GM12875 (cell line): ENCODE results near the gene PGAP3.

Source experiments
- H3K4me3 ChIP-seq: one replicate; pipeline ENCODE4 v1.5.1; 2011; ENCODE audit warnings: low read depth, low read length, control low read depth
- CTCF ChIP-seq: IDR thresholded peaks from 2 replicates; pipeline ENCODE4 v1.5.1; 2011; ENCODE audit warnings: low read depth, mild to moderate bottlenecking, control low read depth, inconsistent platforms, low read length, moderate library complexity, borderline replicate concordance; ENCODE audit not compliant: insufficient read depth

Gene PGAP3

GRCh38 chr17:39663340-39663687, 24.5 kb downstream of the PGAP3 start:
- TF ChIP-seq CTCF = no peak
- no peak overlapping the region for H3K4me3 ChIP-seq

- no peak for TF ChIP-seq CTCF
- H3K4me3 ChIP-seq = no peak overlapping the region
These were observed 25.1 kb downstream of the PGAP3 start for GRCh38 chr17:39662551-39663339.

DNA sequence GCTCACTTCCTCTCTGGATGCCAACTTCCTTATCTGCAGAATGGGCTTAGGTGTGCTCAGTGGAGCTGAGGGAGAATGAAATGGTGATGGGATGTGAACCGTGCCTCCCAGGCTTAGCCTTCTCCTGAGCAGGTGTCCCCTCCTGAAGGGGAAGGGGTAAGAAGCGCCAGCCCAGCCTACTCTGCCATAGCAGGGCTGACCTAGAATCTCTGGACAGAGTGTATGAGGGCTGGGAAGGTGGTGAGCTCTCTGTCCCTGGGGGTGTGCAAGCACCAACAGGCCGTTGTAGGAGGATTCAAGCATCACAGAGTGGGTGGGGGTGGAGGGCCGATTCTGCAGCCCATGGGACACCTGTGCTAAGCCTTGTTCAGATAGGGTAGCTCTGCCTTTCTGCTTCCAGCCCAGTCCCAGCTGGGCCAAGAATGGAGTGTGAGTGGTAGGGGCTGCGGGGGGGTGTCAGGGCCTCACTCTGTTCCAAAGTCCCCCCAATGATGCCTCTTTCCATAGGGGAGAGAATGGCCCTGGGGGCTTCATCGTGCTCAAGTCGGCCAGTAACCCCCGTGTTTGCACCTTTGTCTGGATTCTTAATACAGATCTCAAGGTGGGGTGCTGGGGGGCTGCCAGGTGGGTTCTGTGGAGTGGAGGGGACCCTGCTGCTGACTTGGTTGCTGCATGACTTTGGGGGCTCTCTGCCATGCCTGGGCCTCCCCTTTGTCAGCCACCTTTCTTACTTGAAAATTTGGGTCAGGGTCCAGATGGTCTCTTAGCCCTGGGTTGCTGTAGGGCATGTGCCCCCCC, 25.9 kb downstream of the PGAP3 start:
- no peak overlapping the region for H3K4me3 ChIP-seq
- no peak for TF ChIP-seq CTCF

DNA sequence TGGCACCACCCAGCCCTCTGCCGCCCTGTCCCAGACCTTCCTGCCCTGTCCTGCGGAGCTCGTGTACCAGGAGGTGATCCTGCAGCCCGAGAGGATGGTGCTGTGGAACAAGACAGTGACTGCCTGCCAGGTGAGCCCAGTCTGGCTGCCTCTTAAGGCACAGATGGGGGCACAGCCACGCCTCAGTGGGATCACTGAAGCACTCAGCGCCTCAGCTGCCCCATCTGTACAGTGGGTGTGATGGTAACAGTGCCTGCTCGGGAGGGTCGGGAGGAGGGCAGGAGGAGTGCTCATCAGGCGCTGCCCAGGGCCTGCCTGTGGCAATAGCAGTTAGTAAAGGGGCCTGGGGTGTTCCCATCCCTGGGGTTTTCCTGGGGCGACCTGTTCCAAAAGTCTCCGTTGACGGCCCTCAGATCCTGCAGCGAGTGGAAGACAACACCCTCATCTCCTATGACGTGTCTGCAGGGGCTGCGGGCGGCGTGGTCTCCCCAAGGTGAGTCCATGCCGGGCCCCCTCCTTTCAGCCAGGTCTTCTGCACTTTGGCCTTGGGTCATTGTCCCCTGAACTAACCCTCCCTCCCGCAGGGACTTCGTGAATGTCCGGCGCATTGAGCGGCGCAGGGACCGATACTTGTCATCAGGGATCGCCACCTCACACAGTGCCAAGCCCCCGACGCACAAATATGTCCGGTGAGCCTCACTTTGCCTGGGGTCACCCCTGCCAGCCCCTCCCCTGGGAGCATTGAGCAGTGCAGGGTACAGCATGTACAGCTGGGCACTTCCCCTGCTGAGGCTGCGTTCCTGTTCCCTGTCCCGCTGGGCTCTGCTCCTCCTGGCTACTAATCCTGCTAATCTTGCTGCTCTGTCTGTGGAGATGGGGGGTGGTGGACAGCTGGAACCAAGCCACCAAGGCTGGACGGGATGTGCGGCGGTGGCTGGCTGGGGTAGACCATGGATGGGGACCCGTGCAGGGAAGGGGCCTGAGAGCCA, 27.2 kb downstream of the PGAP3 start:
- H3K4me3 ChIP-seq = no peak overlapping the region
- no peak for TF ChIP-seq CTCF

DNA sequence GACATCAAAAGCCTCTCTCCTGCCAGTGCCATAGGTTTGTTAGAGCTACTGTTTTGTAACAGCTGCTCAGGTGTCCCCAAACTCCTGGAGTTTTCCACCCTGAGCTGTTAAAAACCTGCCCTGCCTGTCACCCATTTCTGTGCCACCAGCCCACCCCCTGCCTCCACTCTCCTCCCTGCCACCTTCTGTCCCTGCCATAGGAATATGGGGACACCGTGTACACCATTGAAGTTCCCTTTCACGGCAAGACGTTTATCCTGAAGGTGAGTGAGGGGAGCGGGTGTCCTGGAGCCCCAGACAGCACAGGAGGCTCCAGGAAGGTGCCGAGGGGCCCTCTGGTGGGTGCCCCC, 27.9 kb downstream of the PGAP3 start:
- H3K4me3 ChIP-seq = no peak overlapping the region
- TF ChIP-seq CTCF = no peak

GRCh38 chr17:39659279-39660010, 28.4 kb downstream of the PGAP3 start:
- no peak for TF ChIP-seq CTCF
- no peak overlapping the region for H3K4me3 ChIP-seq
